H54 (cell line): ENCODE results near the gene COL25A1.

ENCODE experiments used
- DNase-seq: peaks from one replicate; pipeline ENCODE4 v3.0.0; 2011; ENCODE audit warnings: low spot score, mixed read lengths; ENCODE audit not compliant: insufficient read length
- FAIRE-seq: peaks from 3 replicates; lab custom pipeline; 2011; peaks lifted over from hg19 to GRCh38; lab: Jason Lieb, UNC
- POLR2A ChIP-seq: IDR thresholded peaks from 2 replicates; pipeline ENCODE4 v1.6.1; 2011; ENCODE audit warnings: low read depth, mild to moderate bottlenecking, low read length

The COL25A1 gene

GRCh38 chr4:108829966-108830492 lies 472.4 kb downstream of the COL25A1 start:
- FAIRE-seq, result no peak
- no peak for DNase-seq
- no peak for TF ChIP-seq POLR2A

GRCh38 chr4:108828620-108829019 lies 473.8 kb downstream of the COL25A1 start:
- no peak for DNase-seq
- no peak for TF ChIP-seq POLR2A
- FAIRE-seq, result no peak

GRCh38 chr4:108825737-108826136 lies 476.7 kb downstream of the COL25A1 start:
- FAIRE-seq (no peak), DNase-seq (no peak)
- TF ChIP-seq POLR2A, result no peak

- no peak for DNase-seq
- no peak for FAIRE-seq
- TF ChIP-seq POLR2A, result no peak
These were observed 481.0 kb downstream of the COL25A1 start for GRCh38 chr4:108821351-108821930.

GRCh38 chr4:108820492-108821350 lies 481.7 kb downstream of the COL25A1 start:
- no peak for FAIRE-seq
- no peak for TF ChIP-seq POLR2A
- no peak for DNase-seq

- no peak for TF ChIP-seq POLR2A
- FAIRE-seq, result no peak
- no peak for DNase-seq
These were observed 488.1 kb downstream of the COL25A1 start for GRCh38 chr4:108814326-108814725.

GRCh38 chr4:108813261-108813660 lies 489.2 kb downstream of the COL25A1 start:
- no peak for TF ChIP-seq POLR2A
- DNase-seq (no peak), FAIRE-seq (no peak)

- no peak for DNase-seq
- no peak for FAIRE-seq
- TF ChIP-seq POLR2A, result no peak
These were observed 491.0 kb downstream of the COL25A1 start for GRCh38 chr4:108811486-108811885.

GRCh38 chr4:108810087-108810486 lies 492.4 kb downstream of the COL25A1 start:
- DNase-seq, result no peak
- no peak for FAIRE-seq
- TF ChIP-seq POLR2A, result no peak

- TF ChIP-seq POLR2A, result no peak
- DNase-seq (no peak), FAIRE-seq (no peak)
These were observed 497.7 kb downstream of the COL25A1 start for GRCh38 chr4:108804648-108805273.

GRCh38 chr4:108799306-108799705 lies 503.2 kb downstream of the COL25A1 start:
- no peak for TF ChIP-seq POLR2A
- DNase-seq (no peak), FAIRE-seq (no peak)

- DNase-seq (no peak), FAIRE-seq (no peak)
- no peak for TF ChIP-seq POLR2A
These were observed 506.3 kb downstream of the COL25A1 start for GRCh38 chr4:108796173-108796572.

GRCh38 chr4:108795733-108796132 lies 506.7 kb downstream of the COL25A1 start:
- DNase-seq, result no peak
- TF ChIP-seq POLR2A, result no peak
- FAIRE-seq, result no peak

GRCh38 chr4:108794136-108794535 lies 508.3 kb downstream of the COL25A1 start:
- no peak for DNase-seq
- no peak for TF ChIP-seq POLR2A
- no peak for FAIRE-seq
